GM12878 (cell line): Measurements from ENCODE around the gene TCOF1. TPM values are rescaled to one million over a fixed set of nuclear protein-coding genes. Genes with fewer than 3 reads are reported as not detected.

Source experiments
- ATAC-seq: fragments of 200-7000 bp; cut with Tn5 transposase; 3 replicates; pipeline ENCODE4 v1.9.1; 2020; ENCODE audit warnings: mild to moderate bottlenecking, moderate library complexity
- BruUV-seq: library from RNA; stranded (reverse); fragments of 400-500 nt; replicated peaks from 2 replicates; lab custom pipeline; 2021; lab: Mats Ljungman, UMichigan
- CTCF ChIA-PET: fragments of 300-600 bp; sonication (Branson Sonifier 250); formaldehyde crosslinking; extraction: SDS; loops from one replicate; lab custom pipeline; 2021; ENCODE audit warnings: inconsistent platforms; lab: Yijun Ruan, JAX
- POLR2A ChIA-PET: fragments of 350-600 bp; formaldehyde crosslinking; extraction: SDS; loops from one replicate; lab custom pipeline; 2021; ENCODE audit warnings: inconsistent platforms; lab: Charles Lee
- RAD21 ChIA-PET: fragments of 300-600 bp; sonication (Branson Sonifier 250); formaldehyde crosslinking; loops from one replicate; lab custom pipeline; 2023; ENCODE audit warnings: antibody characterized with exemption; ENCODE audit not compliant: unreplicated experiment; lab: Charles Lee
- SMC1A ChIA-PET: fragments of 300-600 bp; sonication (Branson Sonifier 250); formaldehyde crosslinking; loops from one replicate; lab custom pipeline; 2023; ENCODE audit not compliant: unreplicated experiment, uncharacterized antibody; lab: Charles Lee
- DNase-seq: peaks from one replicate; pipeline ENCODE4 v3.0.0-alpha.2; 2011; ENCODE audit warnings: low read depth, low spot score
- FAIRE-seq: peaks from 3 replicates; lab custom pipeline; 2011; peaks lifted over from hg19 to GRCh38; lab: Jason Lieb, UNC
- H2AFZ ChIP-seq: 2 replicates; pipeline ENCODE4 v1.6.0; 2011; ENCODE audit warnings: low read depth, low read length, control low read depth; ENCODE audit not compliant: control insufficient read depth
- H3K27ac ChIP-seq: 2 replicates; pipeline ENCODE4 v1.5.1; 2011; ENCODE audit warnings: control low read depth; ENCODE audit not compliant: control insufficient read depth, insufficient read depth
- H3K27me3 ChIP-seq, 2 experiments: replicated peaks in 1 of 2; 2 replicates each; pipeline versions ENCODE4 v1.6.0 to v1.6.1; 2011; ENCODE audit warnings: low read length in 1 of 2; ENCODE audit not compliant: control insufficient read depth in 2 of 2, insufficient read depth in 2 of 2
- H3K36me3 ChIP-seq, 2 experiments: 2 replicates each; pipeline ENCODE4 v1.5.1; 2011; ENCODE audit warnings: low read length in 1 of 2; ENCODE audit not compliant: control insufficient read depth in 2 of 2, insufficient read depth in 2 of 2
- H3K4me1 ChIP-seq: 2 replicates; pipeline ENCODE4 v1.6.1; 2011; ENCODE audit warnings: mild to moderate bottlenecking, low read length, moderate library complexity, mixed read lengths; ENCODE audit not compliant: control insufficient read depth, insufficient read depth
- H3K4me2 ChIP-seq: 2 replicates; pipeline ENCODE4 v1.6.0; 2011; ENCODE audit warnings: control low read depth; ENCODE audit not compliant: control insufficient read depth, insufficient read depth
- H3K4me3 ChIP-seq: fragments of 200-600 bp; sonication (generic); 2 replicates; pipeline ENCODE4 v1.5.1; 2016
- H3K79me2 ChIP-seq: 2 replicates; pipeline ENCODE4 v1.6.0; 2011; ENCODE audit warnings: low read length; ENCODE audit not compliant: control insufficient read depth, insufficient read depth
- H3K9ac ChIP-seq: 2 replicates; pipeline ENCODE4 v1.8.0; 2011; ENCODE audit warnings: low read length, control low read depth, mixed read lengths; ENCODE audit not compliant: control insufficient read depth, insufficient read depth
- H3K9me3 ChIP-seq: replicated peaks from 3 replicates; pipeline ENCODE4 v1.5.1; 2011; ENCODE audit warnings: mild to moderate bottlenecking, low read length; ENCODE audit not compliant: control insufficient read depth, insufficient read depth
- H4K20me1 ChIP-seq: 2 replicates; pipeline ENCODE4 v1.6.0; 2011; ENCODE audit not compliant: control insufficient read depth, insufficient read depth
- BMI1 ChIP-seq: fragments of 450-650 bp; IDR thresholded peaks from 2 replicates; pipeline ENCODE4 v1.6.1; 2016; ENCODE audit warnings: mild to moderate bottlenecking, moderate library complexity, borderline replicate concordance
- MYC ChIP-seq: IDR thresholded peaks from 2 replicates; pipeline ENCODE4 v1.6.1; 2011; ENCODE audit warnings: mild to moderate bottlenecking, low read length, moderate library complexity, inconsistent platforms; ENCODE audit not compliant: insufficient read depth, insufficient replicate concordance, insufficient read length, severe bottlenecking
- POLR2A ChIP-seq: IDR thresholded peaks from 2 replicates; pipeline ENCODE4 v1.6.1; 2011; ENCODE audit warnings: low read depth, mild to moderate bottlenecking, low read length
- TCF3 ChIP-seq: IDR thresholded peaks from 2 replicates; pipeline ENCODE4 v1.6.1; 2012; ENCODE audit warnings: low read depth, mild to moderate bottlenecking, low read length, borderline replicate concordance; ENCODE audit not compliant: insufficient read depth
- WGBS: methylation state at CpG from one replicate; pipeline ENCODE4 v1.1.6; 2016; ENCODE audit warnings: low lambda C conversion rate; ENCODE audit not compliant: insufficient replicate concordance, insufficient coverage; ENCODE audit errors: missing lambda C conversion rate; 5-methylcytosine and 5-hydroxymethylcytosine counted together
- in situ Hi-C: fragments of 300-500 bp; cut with MboI; formaldehyde crosslinking; loops from 9 replicates; pipeline ENCODE4 v1.14.3; 2018; ENCODE audit warnings: mixed read lengths
- intact Hi-C: fragments of 100-400 bp; cut with micrococcal nuclease; formaldehyde crosslinking; loops from one replicate; pipeline ENCODE4 v1.14.2; 2022; ENCODE audit not compliant: unreplicated experiment
- polyA plus RNA-seq, 11 experiments: library from polyadenylated mRNA; depleted of rRNA in 4 of 11; unstranded in 6 of 11; stranded (reverse) in 5 of 11; fragments of >200 nt; fragmentation: Nextera tagmentation in 4 of 11; fragmentation: Illumina TruSeq in 1 of 11; extraction: Ambion mirVana in 4 of 11; extraction: Trizol in 1 of 11; gene quantifications; 1 replicate in 1 of 11; 2 replicates in 10 of 11; pipeline versions ENCODE4 v1.2.1 to v1.2.3, GENCODE V29; 2011 to 2016; ENCODE audit warnings: inconsistent platforms in 2 of 11, missing spikeins in 2 of 11, low read depth in 1 of 11
- total RNA-seq, 4 experiments: library from RNA; depleted of rRNA in 3 of 4; stranded (reverse); fragments of >200 nt in 3 of 4; fragmentation: Illumina TruSeq in 1 of 4; extraction: Trizol in 1 of 4; gene quantifications; 2 replicates each; pipeline versions ENCODE4 v1.2.1 to v1.2.3, GENCODE V29; 2013 to 2021
- TF ChIP-seq, protein P1 (sequence below): IDR thresholded peaks from 2 replicates; pipeline ENCODE4 v1.6.1; 2012; ENCODE audit warnings: improper control_type of control experiment, low read depth, low read length; ENCODE audit not compliant: insufficient replicate concordance

The TCOF1 gene
- total and polyA plus RNA-seq, 10 of the 15 experiments (the other 5 are each of a cell fraction or from before 2014, with no cell fraction given), result 8.7 to 83.9 (median 38.9) TPM

DNA sequence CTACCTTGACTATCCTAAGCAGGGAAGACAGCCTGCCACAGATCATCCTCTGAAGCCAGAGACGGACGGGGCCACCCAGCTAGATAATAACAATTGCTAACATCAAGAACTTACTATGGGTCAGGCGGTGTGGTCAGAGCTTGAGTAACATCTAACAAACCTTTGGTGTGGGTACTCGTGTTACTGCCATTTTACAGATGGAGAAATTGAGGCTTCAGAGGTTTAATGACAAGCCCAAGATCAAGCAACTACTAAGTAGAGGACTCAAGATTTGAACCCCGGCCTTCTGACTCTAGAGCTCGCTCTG is 38.1 kb upstream of the TCOF1 start:
- ChIA-PET POLR2A (interaction anchor here (1.0 kb wide), 1 partner anchor 16 kb away, joined by 3 read pairs; no protein-coding TSS in a partner anchor), RAD21 (interaction anchor here (0.9 kb wide), 1 partner anchor 485 kb away, joined by 3 read pairs; no protein-coding TSS in a partner anchor), CTCF (interaction anchor here (0.8 to 1.2 kb wide), 2 partner anchors 11 to 31 kb away, joined by 3 read pairs; no protein-coding TSS in a partner anchor), SMC1A (interaction anchor here (1.2 kb wide), 1 partner anchor 13 kb away, joined by 3 read pairs; no protein-coding TSS in a partner anchor)
- Histone ChIP-seq H3K9me3 (no peaks in the 10 kb centered on the region), H3K27me3 (peaks cover 2 to 4% of the 10 kb centered on the region in 2 experiments; a peak in 2 of 4 replicates), H2AFZ (no peak overlapping the region), H3K27ac (no peak overlapping the region), H3K4me1 (no peaks in the 10 kb centered on the region), H3K4me2 (no peak overlapping the region), H4K20me1 (no peaks in the 10 kb centered on the region), H3K79me2 (no peaks in the 10 kb centered on the region), H3K36me3 (no peaks in the 10 kb centered on the region), H3K9ac (no peak overlapping the region), H3K4me3 (no peak overlapping the region)
- BruUV-seq, result no TSS peak
- FAIRE-seq (no peak), ATAC-seq (no peak), DNase-seq (no peak)
- in situ Hi-C loops (no loop called here), intact Hi-C loops (no loop called here)
- 47% methylated on average over 6 of the region's 6 CpGs for WGBS
- TF ChIP-seq, protein P1, sequence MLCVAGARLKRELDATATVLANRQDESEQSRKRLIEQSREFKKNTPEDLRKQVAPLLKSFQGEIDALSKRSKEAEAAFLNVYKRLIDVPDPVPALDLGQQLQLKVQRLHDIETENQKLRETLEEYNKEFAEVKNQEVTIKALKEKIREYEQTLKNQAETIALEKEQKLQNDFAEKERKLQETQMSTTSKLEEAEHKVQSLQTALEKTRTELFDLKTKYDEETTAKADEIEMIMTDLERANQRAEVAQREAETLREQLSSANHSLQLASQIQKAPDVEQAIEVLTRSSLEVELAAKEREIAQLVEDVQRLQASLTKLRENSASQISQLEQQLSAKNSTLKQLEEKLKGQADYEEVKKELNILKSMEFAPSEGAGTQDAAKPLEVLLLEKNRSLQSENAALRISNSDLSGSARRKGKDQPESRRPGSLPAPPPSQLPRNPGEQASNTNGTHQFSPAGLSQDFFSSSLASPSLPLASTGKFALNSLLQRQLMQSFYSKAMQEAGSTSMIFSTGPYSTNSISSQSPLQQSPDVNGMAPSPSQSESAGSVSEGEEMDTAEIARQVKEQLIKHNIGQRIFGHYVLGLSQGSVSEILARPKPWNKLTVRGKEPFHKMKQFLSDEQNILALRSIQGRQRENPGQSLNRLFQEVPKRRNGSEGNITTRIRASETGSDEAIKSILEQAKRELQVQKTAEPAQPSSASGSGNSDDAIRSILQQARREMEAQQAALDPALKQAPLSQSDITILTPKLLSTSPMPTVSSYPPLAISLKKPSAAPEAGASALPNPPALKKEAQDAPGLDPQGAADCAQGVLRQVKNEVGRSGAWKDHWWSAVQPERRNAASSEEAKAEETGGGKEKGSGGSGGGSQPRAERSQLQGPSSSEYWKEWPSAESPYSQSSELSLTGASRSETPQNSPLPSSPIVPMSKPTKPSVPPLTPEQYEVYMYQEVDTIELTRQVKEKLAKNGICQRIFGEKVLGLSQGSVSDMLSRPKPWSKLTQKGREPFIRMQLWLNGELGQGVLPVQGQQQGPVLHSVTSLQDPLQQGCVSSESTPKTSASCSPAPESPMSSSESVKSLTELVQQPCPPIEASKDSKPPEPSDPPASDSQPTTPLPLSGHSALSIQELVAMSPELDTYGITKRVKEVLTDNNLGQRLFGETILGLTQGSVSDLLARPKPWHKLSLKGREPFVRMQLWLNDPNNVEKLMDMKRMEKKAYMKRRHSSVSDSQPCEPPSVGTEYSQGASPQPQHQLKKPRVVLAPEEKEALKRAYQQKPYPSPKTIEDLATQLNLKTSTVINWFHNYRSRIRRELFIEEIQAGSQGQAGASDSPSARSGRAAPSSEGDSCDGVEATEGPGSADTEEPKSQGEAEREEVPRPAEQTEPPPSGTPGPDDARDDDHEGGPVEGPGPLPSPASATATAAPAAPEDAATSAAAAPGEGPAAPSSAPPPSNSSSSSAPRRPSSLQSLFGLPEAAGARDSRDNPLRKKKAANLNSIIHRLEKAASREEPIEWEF, result no peak
- TF ChIP-seq TCF3, result no peak
- TF ChIP-seq POLR2A, result no peak
- TF ChIP-seq BMI1, result no peak
- TF ChIP-seq MYC, result no peak
